NB4 (cell line): ENCODE measurements around the gene PRSS1.

Source experiments
- MYC ChIP-seq: IDR thresholded peaks from 2 replicates; pipeline ENCODE4 v1.6.1; 2011; ENCODE audit warnings: low read depth, low read length
- POLR2A ChIP-seq: IDR thresholded peaks from 2 replicates; pipeline ENCODE4 v1.6.1; 2011; ENCODE audit warnings: mild to moderate bottlenecking; ENCODE audit not compliant: insufficient read length; ENCODE audit errors: extremely low read depth
- TF ChIP-seq, protein P1 (sequence below): IDR thresholded peaks from one replicate; pipeline ENCODE4 v1.5.1; 2012; ENCODE audit warnings: low read depth, low read length
- TF ChIP-seq, protein P2 (sequence below): IDR thresholded peaks from 2 replicates; pipeline ENCODE4 v1.6.1; 2011; ENCODE audit warnings: low read depth, low read length

GRCh38 chr7:142759433-142759832, 10.2 kb downstream of the PRSS1 start:
- TF ChIP-seq, protein P1, sequence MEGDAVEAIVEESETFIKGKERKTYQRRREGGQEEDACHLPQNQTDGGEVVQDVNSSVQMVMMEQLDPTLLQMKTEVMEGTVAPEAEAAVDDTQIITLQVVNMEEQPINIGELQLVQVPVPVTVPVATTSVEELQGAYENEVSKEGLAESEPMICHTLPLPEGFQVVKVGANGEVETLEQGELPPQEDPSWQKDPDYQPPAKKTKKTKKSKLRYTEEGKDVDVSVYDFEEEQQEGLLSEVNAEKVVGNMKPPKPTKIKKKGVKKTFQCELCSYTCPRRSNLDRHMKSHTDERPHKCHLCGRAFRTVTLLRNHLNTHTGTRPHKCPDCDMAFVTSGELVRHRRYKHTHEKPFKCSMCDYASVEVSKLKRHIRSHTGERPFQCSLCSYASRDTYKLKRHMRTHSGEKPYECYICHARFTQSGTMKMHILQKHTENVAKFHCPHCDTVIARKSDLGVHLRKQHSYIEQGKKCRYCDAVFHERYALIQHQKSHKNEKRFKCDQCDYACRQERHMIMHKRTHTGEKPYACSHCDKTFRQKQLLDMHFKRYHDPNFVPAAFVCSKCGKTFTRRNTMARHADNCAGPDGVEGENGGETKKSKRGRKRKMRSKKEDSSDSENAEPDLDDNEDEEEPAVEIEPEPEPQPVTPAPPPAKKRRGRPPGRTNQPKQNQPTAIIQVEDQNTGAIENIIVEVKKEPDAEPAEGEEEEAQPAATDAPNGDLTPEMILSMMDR = no peak
- no peak for TF ChIP-seq POLR2A
- TF ChIP-seq, protein P2, sequence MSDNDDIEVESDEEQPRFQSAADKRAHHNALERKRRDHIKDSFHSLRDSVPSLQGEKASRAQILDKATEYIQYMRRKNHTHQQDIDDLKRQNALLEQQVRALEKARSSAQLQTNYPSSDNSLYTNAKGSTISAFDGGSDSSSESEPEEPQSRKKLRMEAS = no peak
- no peak for TF ChIP-seq MYC
